Daoy (cell line): ENCODE results near the gene PPP1R2. TPM values are rescaled to one million over a fixed set of nuclear protein-coding genes. Genes with fewer than 3 reads are reported as not detected.
"Not testable (repeated sequence)": the region's sequence is repeated elsewhere in the genome, so short reads cannot be mapped to it uniquely, and the experiment has no call there.

ENCODE experiments used
- DNase-seq: peaks from one replicate; pipeline ENCODE4 v3.0.0-alpha.2; 2015; ENCODE audit warnings: low read depth
- total RNA-seq: library from RNA; depleted of rRNA; stranded (reverse); fragments of >200 nt; shearing (Covaris generic); gene quantifications from 2 replicates; pipeline ENCODE4 v1.2.3, GENCODE V29; 2014; rRNA removed

The PPP1R2 gene
- total RNA-seq: 73.0 and 142 TPM in 2 replicates

DNA sequence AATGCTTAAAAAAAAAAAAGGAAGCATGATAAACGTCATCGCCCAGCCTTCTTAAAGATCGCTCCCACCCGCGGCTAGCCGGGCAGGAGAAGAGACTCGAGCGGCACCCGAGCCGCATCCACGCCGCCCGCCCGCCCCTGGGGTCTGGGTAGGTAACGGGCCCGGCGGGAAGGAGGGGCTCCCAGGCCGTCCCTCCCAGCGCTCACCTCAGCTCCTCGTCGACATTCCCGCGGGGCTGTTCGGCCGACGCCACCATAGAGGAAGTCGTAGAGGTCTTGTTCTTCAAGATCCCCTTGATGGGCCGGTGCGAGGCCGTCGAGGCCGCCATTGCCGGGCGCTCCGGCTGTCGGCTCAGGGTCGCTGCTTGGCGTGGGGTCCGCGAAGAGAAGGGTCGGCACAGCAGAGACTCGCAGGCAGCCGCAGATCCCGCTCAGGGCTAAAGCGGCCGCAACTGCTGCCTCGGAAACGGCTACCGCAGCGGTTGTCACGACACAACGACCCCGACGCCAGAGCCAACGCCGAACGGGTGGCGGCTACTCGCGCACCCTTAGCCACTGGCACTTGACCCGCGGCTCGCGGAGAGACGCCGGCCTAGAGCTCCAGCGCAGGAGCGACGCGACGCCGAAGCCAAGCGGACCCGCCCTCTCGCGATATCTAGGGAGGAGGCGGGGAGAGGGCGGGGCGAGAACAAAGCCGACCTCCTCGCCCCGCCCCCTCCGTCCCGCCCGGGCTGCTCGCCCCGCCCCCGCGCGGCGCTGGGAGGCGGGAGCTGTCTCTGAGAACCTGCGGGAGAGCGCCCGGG is at the start of gene PPP1R2:
TSS of gene PPP1R2 (minus strand) at position 628 of the 802 bp plus-strand sequence. CDS start at position 328, 300 bp downstream.
- peak; percentile 94 for DNase-seq

DNA sequence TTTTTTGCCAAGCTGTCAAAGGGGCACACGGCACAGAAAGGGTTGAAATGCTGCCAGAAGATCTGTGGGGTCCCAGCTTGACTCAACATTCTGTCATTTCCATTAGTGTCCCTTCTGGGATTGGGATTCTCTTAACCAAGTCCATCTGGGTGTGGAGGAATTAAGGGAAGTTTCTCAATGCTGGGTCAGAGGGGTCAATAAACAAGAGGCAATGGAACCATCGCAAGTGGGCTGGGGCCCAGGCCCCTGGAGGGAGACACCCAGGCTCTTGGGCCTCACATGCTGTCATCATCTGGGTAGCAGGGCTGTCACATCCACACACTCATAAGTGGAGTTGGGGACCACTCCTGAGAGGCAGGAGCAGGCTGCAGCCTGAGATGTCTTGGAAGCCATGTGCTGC is 48.7 kb upstream of the PPP1R2 start:
- DNase-seq: no peak

DNA sequence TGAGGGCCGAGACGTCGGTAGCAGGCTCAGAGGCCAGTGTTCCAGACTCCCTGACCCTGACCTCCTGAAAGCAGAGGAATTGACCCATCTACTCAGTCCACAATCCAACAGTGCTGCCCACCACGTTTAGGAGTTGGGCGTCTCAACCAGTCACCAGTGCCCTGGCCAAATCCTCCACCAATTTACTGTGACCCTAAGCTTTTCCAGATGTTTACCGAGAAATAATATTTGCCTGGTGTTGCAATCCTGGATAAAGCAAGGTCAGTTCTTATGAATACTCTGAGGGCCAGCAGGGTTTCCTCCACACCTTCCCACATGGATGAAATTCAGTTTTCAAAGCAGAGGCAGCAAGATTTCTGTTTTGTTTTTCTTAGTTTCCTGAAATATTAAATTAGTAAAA is 48.1 kb upstream of the PPP1R2 start:
- no peak for DNase-seq

DNA sequence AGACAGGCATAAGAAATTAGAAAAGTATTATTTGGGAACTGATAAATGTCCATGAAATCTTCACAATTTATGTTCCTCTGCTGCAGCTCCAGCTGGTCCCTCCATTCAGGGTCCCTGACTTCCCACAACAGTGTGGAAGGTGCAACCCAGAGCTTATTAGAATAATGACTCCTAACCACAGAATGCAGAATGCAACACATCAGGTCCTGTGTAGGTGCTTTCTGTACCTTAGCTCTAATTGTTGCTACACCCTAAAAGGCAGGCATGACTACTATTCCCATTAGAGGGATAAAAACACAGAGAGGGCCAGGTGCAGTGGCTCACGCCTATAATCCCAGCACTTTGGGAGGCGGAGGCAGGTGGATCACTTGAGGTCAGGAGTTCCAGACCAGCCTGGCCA is 47.3 kb upstream of the PPP1R2 start:
- DNase-seq: not testable (repeated sequence)

DNA sequence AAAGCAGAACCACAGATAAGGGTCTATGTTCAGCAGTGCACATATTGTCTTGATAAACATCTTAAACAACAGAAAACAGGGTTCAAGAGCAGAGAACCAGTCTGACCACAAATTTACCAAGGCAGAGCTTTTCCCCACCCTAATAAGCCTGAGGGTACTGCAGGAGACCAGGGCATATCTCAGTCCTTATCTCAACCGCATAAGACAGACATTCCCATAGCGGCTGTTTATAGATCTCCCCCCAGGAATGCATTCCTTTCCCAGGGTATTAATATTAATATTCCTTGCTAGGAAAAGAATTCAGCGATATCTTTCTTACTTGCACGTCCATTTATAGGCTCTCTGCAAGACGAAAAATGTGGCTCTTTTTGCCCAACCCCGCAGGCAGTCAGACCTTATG is 46.7 kb upstream of the PPP1R2 start:
- DNase-seq: not testable (repeated sequence)

DNA sequence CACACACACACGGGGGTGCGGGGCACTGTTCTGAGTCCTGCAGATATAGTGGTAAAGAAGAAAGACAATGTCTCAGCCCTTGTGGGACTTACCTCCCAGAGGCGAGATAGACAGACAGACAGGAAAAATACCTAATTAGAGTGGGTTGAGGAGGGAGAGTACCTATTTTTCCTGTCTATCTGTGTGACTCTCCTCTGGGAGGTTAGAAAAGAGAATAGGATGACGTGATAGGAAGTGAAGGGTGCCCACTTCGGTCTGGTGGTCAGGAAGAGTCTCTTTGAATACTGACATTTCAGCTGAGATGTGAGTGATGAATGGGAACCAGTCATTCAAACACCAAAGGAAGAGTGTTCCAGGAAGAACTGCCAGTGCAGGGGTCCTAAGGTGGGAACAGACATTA is 44.7 kb upstream of the PPP1R2 start:
- no peak for DNase-seq

DNA sequence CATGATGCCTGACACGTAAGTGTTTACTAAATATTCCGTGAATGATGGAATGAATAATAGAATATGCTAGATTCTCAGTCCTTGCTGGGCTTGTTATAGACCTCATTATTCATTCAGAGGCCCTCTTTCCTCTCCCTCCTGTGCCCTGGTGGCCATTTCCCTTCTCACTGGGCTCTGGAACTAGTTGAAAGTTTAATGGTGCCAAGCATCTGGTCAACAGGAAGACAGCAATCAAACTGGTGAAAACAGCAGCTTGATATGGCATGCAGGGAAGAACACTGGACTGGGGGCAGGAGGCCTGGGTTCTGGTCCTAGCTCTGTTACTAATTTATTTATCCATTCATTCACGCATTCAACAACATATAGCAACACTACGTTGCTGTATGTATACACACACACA is 44.3 kb upstream of the PPP1R2 start:
- no peak for DNase-seq

DNA sequence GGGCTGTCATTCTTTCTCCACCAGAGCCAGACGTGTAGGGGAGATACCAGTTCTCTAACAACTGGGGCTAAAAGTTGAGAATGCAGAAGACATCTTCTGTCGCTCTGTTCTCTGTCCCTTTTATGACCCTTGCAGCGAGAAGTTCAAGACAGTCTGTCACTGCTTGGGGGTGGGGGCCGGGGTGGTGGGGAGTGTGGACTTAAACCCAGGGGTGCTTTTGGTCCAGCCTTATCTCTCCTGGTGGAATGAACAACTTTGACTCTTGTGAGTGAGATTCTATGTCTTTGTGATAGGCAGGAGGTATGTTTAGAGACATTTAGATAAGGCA is 41.4 kb upstream of the PPP1R2 start:
- DNase-seq: no peak

DNA sequence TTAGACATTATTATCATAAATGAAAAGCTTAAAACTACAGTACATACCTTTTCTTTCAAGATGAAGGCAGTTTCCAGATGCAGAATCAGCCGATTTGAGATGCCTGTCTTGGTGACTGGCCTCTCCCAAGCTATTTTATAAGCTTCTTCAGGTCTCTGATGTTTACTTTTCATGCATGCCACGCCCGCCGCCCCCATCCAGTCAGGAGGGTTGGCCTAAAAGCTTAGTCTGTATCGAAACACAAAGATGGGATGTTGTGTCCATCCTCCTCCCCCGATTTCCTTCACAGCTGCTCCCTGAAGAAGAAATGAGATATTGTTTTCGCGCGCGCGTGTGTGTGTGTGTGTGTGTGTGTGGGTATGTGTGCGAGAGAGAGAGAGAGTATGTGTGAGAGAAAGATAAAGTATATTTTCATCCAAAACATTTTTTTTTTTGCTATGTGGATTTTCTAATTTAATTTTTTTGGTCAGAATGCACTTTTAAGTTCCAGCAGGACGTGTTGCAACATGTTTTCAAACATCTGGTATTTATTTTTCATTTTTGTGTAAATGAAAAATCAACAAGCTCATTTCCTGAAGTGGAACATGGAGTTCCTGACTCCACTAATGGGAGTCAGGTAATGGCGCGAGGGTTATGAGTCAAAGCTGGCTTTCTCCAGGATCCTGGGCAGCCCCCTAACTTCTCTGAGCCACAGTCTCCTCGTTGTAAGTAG is 40.9 kb upstream of the PPP1R2 start, which contains the start of gene APOD:
TSS of gene APOD (minus strand) at position 110 of the 712 bp plus-strand sequence. CDS start 4,479 bp downstream, outside the sequence.
- DNase-seq: peak; percentile 18

DNA sequence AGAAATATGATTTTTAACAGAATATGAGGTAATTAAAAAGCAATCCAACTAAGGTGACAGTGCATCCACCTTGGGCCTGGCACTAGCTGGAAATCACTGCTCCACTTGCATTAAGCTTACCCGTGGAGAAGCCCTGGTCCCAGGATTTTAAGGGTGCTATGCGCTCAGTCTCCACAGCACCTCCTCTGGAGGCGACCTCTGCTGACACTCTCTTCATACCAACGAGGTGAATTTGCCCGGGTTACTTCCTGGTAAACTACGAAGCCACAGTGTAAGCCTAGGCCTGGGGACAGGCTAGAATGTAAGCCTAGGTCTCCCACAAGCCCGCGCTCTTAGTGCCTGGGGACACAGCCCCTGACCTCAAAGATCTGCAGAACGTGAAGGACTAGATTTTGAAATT is 39.8 kb upstream of the PPP1R2 start:
- DNase-seq: no peak

DNA sequence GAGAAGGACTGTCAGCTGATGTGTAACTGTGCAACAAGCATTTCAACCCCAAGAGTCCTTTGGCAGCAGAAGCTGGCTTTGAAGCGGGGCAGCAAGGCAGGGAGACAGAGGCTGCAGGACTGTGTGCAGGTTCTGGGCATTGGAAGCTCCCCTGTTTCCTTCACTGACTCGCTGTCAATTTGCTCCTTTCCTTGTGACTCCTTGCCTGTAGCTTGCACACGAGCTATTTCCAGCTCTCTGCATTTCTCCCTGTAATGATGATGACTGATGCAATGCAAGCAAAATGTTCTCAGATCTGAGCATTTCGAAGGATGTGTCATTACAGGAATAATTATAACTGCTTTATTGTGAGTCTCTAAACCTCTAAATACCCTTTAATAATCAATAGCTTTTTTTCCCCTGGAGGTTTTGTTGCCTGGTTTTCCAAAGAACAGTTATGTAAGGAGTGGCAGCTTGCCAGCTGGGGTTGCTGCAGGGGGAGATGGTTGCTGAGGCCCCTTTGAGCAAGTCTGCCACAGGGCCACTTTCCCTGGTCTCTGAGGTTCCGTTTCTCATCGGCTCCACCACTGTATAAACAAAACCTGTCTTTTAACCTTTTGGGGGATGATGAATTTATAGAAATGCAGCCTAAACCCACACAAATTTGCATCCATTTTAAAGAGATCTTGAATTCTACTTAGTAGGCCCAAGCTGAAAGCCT is 37.8 kb upstream of the PPP1R2 start:
- DNase-seq: no peak

DNA sequence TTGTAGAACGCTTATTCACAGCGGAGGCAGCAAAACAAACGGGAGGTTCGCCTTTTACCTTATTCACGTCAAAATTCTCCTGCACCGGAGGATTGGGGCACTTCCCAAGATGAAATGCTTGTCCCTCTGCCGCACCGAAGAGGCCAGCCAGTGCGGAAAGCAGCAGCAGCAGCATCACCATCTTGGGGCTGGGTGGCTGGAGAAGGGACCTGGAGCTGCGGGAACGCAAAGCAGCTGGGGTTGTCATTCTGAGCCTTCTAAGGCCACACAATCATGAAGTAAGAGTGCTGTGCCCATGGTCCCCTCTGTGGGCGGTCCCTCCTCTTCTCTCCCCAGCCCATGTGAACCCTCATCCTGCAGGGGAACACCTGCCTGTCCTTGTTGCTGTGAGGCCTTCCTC is 36.2 kb upstream of the PPP1R2 start:
- DNase-seq: no peak

DNA sequence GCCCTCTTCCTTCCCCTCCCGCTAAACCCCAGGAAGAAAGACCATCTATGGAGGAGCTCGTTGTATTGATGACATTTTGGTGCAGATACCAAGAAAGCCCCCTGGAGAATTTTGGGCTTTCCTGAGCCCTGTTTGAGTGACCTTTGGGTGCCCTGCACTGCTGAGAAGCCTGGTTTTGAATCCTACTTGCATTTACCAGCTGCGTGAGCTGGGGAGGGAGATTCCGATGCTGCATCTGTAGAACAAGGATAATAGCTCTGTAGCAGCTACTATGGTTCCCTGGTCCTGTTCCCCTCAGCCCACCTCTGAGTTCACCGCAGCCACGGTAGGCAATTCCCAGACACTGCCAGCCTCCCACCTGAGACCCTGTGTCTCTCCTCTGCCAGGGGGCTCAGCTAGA is 35.4 kb upstream of the PPP1R2 start:
- DNase-seq: no peak

DNA sequence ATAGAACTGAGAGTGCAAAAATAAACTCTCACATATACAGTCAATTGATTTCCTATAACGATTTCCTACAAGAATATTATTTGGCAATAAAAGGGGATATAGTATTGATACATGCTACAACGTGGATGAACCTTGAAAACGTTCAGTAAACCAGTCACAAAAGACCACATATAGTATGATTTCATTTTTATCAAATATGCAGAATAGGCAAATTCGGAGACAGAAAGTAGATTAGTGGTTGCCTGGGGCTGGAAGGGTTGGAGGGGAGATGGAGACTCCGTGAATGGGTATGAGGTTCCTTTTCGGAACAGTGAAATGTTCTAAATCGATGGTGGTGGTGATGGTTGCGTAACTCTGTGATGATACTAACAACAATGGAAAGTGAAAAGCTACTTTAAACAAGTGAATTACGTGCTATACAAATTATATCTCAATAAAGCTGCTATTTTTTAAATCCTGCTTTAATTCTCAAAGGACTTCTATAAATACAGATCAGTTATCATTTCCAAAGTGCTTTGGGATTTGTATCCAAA is 34.6 kb upstream of the PPP1R2 start:
- no peak for DNase-seq

DNA sequence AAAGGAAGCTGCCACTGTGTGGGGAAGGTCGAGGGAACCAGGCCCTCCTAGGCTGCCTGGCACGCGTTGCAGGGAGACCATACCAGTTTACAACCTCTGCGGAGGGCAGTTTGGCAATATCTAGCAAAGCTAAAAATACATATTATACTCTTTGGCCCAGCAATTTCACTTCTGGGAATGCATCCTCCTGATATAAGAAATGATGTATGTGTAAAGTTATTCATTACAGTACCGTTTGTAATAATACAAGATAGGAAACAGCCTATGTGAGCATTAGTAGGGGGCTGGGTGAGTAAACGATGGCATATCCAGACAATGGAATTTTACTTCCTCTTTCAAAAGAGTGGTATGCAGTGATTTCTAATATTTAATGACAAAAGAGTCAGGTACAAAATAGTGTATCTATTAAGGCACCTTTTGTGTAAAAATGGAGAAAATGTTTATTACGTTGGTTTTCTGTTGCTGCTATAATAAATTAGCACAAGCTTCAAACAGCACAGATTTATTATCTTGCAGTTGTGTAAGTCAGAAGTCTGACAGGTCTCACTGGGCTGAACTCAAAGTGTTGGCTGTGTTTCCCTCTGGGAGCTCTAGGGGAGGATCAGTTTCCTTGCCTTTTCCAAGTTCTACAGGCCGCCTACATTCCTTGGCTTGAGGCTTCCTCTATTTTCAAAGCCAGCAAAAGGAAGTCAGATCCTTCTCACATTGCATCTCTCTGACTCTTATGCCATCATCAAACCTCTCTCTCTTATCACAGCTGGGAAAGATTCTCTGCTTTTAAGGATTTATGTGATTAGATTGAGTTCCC is 31.6 kb upstream of the PPP1R2 start:
- DNase-seq: no peak

DNA sequence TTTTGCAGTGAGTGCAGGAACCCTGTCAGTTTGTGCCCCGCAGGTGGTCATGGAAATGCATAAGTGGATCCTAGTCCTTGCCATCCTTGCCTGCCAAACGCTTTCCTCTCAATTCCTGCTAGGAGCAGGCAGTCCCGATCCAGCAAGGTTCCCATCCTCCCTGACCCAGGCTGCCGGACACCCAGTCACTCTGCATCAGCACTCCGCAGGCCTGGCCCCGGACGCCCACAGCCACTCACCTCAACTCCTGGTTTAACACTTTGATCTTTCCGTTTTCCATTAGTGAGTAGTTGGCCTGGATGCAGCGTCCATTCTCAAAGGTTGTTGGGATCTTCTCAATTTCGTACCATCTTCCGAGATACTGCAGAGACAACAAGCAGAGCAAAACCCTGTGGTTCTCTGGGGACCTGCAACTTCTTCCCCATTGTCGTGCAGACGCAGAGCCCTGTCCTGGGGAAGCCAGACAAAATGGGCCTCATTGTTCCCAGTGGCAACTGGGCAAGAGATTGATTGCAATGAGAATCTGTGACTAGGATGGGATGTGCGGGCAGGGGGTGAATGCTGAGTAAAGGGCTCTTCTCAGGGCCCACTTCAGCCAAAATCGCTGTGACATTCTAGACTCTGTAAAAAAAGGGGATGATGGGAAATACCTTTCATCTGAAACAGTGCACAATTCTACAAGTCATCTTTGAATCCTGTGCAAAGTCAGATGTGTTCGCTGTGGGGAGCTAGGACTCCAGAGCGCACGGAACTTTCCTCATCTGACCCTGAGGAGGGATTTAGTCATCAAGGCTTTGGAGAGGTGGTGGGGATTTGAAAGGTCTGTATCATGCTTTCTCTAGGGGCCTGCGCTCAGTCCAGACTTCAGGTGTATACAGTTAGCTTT is 30.7 kb upstream of the PPP1R2 start:
- no peak for DNase-seq

DNA sequence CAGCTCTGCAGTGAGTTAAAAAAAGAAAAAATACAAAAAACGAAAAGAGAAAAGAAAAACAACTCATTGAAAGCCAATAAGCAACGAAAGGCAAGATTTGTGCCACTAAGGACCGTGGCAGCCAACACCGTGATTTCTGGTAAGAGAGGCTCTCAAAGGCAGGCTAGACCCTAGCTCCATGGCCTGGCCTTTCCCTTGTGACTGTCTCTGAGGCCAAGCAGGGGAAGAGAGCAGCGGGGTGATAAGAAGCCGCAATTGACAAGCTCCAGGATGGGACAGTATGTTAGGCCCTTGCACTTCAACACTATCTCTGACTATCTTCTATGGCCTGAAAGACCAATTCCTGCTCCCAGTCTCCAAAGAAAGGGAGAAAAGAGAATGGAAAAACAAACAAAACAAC is 28.2 kb upstream of the PPP1R2 start:
- no peak for DNase-seq

DNA sequence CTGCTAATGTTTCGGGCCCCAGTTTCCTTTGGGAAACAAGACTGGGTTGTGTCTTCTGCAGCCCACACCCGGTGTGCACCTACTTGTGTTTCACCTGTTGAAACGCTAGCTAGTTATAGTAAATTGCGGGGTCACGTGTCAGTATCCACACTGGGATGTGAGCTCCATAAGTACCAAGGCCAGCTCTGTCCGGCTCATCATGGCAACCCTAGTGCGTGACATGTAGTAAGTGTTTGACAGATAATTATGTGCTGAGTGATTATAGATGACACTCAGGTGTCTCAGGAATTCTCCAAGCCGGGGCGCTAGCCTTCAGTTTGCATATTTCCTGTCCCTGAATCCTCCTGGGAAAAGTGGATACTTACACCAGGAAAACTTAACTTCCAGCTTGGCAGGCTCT is 27.8 kb upstream of the PPP1R2 start:
- no peak for DNase-seq

DNA sequence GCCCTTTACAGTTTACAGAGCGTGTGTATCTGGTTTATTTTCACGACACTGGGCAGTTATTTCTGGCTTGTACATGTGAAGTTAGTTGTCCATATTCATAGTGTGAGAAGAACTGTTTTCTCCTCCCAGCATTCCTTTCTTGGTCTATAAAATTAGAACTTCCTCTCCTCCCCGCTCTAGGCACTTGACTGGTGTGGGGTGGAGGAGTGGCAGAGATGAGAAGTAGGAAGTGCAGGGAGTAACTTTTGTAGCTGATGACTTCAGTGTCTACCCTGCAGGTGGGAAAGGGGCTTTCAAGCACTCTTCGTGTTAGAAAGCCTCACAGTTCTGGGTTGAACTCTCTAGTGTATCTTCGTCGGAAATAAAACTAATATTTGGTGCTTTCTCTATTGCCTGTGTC is 27.2 kb upstream of the PPP1R2 start:
- no peak for DNase-seq

DNA sequence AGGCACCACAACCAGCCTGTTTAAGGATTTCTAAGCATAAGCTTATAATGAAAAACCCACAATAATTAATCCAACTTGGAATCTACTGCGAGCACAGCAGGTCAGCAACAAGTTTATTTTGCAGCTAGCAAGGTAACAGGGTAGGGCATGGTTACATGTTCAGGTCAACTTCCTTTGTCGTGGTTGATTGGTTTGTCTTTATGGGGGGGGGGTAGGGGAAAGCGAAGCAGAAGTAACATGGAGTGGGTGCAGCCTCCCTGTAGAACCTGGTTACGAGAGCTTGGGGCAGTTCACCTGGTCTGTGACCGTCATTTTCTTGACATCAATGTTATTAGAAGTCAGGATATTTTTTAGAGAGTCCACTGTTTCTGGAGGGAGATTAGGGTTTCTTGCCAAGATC is 25.5 kb upstream of the PPP1R2 start:
- no peak for DNase-seq

DNA sequence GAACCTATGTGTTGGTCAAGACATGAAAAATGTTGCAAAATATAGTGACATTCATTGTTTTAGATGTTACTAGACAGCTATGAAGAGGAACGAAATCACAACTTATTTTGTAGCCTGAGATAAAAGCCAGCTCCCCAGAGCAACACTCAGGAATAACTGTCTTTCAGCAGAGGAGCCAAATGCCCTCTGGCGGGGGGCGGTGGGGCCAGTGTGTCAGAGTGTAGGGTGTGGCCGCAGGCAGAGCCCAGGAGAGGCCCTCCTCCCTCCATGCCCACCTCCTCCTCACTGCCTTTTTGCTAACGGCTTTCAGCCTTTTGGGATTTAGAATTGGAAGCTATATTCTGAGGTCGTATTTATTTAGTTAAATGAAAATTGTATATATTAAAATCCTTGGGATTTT is 23.7 kb upstream of the PPP1R2 start:
- DNase-seq: peak; percentile 70
